Cardiac muscle cell (in vitro differentiated cells and primary cell): ENCODE data around the gene PPIG. TPM values are rescaled to one million over a fixed set of nuclear protein-coding genes. Genes with fewer than 3 reads are reported as not detected.
"Not testable (repeated sequence)": the region's sequence is repeated elsewhere in the genome, so short reads cannot be mapped to it uniquely, and the experiment has no call there.

Experiments
- DNase-seq, 2 donors: peaks; one replicate each; pipeline versions ENCODE4 v3.0.0 to v3.0.0-alpha.2; 2010 to 2017; ENCODE audit warnings: low read depth in 1 of 2, low spot score in 1 of 2
- H3K27ac ChIP-seq: fragments of 200-600 bp; sonication (generic); 2 replicates; pipeline ENCODE4 v1.5.1; 2016
- H3K27me3 ChIP-seq: fragments of 200-600 bp; sonication (generic); 2 replicates; pipeline ENCODE4 v1.6.0; 2016; ENCODE audit warnings: control low read depth
- H3K36me3 ChIP-seq: fragments of 200-600 bp; sonication (generic); 2 replicates; pipeline ENCODE4 v1.5.1; 2016; ENCODE audit warnings: control low read depth
- H3K4me1 ChIP-seq: fragments of 200-600 bp; sonication (generic); 2 replicates; pipeline ENCODE4 v1.8.1; 2017; ENCODE audit warnings: low read depth, mild to moderate bottlenecking, mixed run types
- H3K4me3 ChIP-seq: fragments of 200-600 bp; sonication (generic); 2 replicates; pipeline ENCODE4 v1.5.1; 2016; ENCODE audit warnings: mild to moderate bottlenecking
- H3K9me3 ChIP-seq: fragments of 200-600 bp; sonication (generic); 2 replicates; pipeline ENCODE4 v1.5.1; 2017; ENCODE audit warnings: low read depth, mild to moderate bottlenecking, control low read depth
- polyA plus RNA-seq: library from polyadenylated mRNA; unstranded; fragments of >200 nt; fragmentation: Nextera tagmentation; extraction: Ambion mirVana; gene quantifications from 2 replicates; pipeline ENCODE4 v1.2.1, GENCODE V29; 2016
- total RNA-seq: library from RNA; depleted of rRNA; stranded (reverse); fragments of >200 nt; gene quantifications from 2 replicates; pipeline ENCODE4 v1.2.3, GENCODE V29; 2016
- TF ChIP-seq, protein P1 (sequence below): IDR thresholded peaks from 2 replicates; pipeline ENCODE4 v1.5.1; 2012; ENCODE audit warnings: low read depth, mild to moderate bottlenecking, low read length

The PPIG gene
- total and polyA plus RNA-seq, 2 experiments from 2014 or later: 24.7 to 70.0 TPM

DNA sequence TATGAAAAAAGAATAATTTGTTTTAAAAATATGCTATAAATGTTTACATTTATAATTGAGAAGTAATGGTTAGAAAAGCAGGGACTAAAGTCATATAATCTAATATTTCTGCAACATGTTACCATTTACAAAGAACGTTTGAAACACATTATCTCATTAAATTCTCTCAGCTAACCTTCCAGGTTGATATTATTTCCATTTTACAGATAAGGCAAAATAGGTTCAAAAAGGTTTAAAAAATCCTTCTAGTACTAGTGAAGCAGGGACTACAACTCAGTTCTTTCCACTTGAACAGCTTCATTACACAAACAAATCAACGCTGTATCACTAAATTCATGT is 11.4 kb upstream of the PPIG start:
- H3K36me3 ChIP-seq: peaks cover 6% of the 10 kb centered on the region
- peak overlapping the region; percentile 89 for H3K27ac ChIP-seq
- TF ChIP-seq, protein P1, sequence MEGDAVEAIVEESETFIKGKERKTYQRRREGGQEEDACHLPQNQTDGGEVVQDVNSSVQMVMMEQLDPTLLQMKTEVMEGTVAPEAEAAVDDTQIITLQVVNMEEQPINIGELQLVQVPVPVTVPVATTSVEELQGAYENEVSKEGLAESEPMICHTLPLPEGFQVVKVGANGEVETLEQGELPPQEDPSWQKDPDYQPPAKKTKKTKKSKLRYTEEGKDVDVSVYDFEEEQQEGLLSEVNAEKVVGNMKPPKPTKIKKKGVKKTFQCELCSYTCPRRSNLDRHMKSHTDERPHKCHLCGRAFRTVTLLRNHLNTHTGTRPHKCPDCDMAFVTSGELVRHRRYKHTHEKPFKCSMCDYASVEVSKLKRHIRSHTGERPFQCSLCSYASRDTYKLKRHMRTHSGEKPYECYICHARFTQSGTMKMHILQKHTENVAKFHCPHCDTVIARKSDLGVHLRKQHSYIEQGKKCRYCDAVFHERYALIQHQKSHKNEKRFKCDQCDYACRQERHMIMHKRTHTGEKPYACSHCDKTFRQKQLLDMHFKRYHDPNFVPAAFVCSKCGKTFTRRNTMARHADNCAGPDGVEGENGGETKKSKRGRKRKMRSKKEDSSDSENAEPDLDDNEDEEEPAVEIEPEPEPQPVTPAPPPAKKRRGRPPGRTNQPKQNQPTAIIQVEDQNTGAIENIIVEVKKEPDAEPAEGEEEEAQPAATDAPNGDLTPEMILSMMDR: no peak

DNA sequence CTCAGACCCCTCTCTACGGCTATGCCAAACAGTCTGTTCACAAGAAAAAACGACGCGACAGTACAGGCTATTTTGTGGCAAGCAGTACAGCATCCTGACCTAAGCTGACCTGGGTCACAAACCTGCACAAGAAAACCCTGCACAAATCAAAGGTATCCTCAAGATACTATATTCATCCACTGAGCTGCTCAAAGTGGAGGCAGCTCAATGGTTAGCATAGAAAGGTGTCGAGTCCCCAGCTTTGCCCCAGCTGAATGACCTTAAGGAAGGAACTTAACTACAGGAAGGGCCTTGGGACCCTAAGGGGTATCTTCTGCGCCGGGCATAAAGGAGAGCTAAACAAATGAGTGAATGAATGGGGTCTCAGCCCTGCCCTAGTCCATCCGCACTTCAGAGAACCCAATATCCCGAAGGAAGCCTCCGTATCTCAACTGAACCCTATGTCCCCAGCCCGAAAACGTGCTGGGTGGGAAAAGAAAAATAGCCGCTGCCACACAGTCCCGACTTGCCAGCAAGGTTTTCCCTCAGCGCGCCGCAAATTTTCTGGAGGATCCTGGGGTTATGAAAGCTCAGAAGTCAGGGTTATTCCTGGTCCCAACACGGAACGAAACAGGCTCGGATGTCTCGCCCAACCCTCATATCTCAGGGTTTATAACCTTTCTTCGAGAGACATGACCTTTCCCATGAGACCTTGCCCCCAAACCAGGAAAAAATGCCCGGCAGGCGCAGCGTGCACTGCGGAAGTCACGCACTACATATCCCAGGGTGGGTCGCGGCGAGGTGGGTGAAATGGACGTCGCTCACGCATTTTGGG is 10.8 kb upstream of the PPIG start, which contains the start of gene FASTKD1:
FASTKD1 (minus strand) TSS at position 706 of the 814 bp plus-strand sequence. CDS start 1,836 bp downstream, outside the sequence.
- peak within 1 kb of the TSS; percentile 89 for H3K27ac ChIP-seq
- H3K36me3 ChIP-seq: peaks cover 4% of the 10 kb centered on the region
- H3K27me3 ChIP-seq: no peaks in the 10 kb centered on the region
- DNase-seq: peak; percentile 89 to 93
- TF ChIP-seq, protein P1: no peak
- peaks cover 24% of the 10 kb centered on the region for H3K4me1 ChIP-seq
- H3K9me3 ChIP-seq: no peaks in the 10 kb centered on the region
- H3K4me3 ChIP-seq: peak within 1 kb of the TSS; percentile 49

More for the DNA sequence above, 11.4 kb upstream of the PPIG start:
- Histone ChIP-seq H3K27me3 (no peaks in the 10 kb centered on the region), H3K4me3 (peak overlapping the region; percentile 49), H3K4me1 (peaks cover 24% of the 10 kb centered on the region), H3K9me3 (no peaks in the 10 kb centered on the region)
- DNase-seq: no peak

DNA sequence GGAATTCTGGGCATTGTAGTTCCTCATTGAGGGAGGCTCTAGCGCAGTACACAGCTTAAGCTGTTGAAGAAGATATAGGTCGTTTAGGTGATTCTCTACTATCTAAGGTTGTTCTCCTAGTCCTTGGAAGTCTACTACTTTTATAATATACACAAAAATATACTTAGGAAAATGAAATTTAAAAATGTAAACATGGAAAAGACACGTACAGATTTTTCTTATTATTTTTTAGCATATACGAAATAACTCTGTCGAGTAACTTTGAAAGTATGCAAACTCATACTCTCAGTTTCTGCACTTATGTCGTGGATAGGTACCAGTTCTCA is 10.2 kb upstream of the PPIG start:
- TF ChIP-seq, protein P1: no peak
- Histone ChIP-seq H3K4me3 (peak overlapping the region; percentile 49), H3K4me1 (peaks cover 24% of the 10 kb centered on the region), H3K36me3 (peaks cover 4% of the 10 kb centered on the region), H3K27me3 (peaks cover 5% of the 10 kb centered on the region), H3K9me3 (no peaks in the 10 kb centered on the region), H3K27ac (peak overlapping the region; percentile 89)
- no peak for DNase-seq

DNA sequence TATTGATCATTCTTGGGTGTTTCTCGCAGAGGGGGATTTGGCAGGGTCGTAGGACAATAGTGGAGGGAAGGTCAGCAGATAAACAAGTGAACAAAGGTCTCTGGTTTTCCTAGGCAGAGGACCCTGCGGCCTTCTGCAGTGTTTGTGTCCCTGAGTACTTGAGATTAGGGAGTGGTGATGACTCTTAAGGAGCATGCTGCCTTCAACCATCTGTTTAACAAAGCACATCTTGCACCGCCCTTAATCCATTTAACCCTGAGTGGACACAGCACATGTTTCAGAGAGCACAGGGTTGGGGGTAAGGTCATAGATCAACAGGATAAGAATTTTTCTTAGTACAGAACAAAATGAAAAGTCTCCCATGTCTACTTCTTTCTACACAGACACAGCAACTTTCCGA is 9.6 kb upstream of the PPIG start:
- H3K36me3 ChIP-seq, H3K4me3 ChIP-seq, DNase-seq, H3K27ac ChIP-seq, H3K9me3 ChIP-seq: not testable (repeated sequence)
- Histone ChIP-seq H3K27me3 (peaks cover 11% of the 10 kb centered on the region), H3K4me1 (peaks cover 24% of the 10 kb centered on the region)

DNA sequence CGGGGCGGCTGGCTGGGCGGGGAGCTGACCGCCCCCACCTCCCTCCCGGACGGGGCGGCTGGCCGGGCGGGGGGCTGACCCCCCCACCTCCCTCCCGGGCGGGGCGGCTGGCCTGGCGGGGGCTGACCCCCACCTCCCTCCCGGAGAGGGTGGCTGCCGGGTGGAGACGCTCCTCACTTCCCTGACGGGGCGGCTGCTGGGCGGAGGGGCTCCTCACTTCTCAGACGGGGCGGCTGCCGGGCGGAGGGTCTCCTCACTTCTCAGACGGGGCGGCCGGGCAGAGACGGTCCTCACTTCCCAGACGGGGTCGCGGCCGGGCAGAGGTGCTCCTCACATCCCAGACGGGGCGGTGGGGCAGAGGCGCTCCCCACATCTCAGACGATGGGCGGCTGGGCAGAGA is 8.9 kb upstream of the PPIG start:
- peaks cover 18% of the 10 kb centered on the region for H3K4me1 ChIP-seq
- H3K36me3 ChIP-seq, H3K4me3 ChIP-seq, H3K27ac ChIP-seq, H3K9me3 ChIP-seq, DNase-seq: not testable (repeated sequence)
- peaks cover 13% of the 10 kb centered on the region for H3K27me3 ChIP-seq

DNA sequence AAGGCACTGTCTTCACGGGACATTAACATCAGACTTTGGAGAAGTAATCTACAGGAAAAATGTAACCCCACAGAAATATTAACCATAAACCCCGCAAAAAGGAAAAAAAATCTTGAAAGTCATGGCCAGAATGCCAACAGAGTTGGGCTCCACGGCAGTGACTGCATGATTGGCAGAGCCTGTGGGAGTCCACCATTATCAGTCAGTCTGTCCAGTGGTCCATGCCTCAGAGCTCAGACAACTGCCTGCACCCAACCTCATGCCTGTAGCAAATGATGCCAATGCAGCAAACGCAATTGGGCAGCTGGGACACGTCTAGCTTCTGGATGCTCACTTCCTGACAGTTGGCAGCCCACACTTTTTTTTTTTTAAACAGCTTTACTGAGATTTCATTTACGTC is 5.1 kb upstream of the PPIG start:
- H3K4me1 ChIP-seq: peaks cover 2% of the 10 kb centered on the region
- TF ChIP-seq, protein P1: no peak
- no peak for DNase-seq
- no peaks in the 10 kb centered on the region for H3K36me3 ChIP-seq
- peaks cover 13% of the 10 kb centered on the region for H3K27me3 ChIP-seq
- no peak overlapping the region for H3K27ac ChIP-seq
- no peak overlapping the region for H3K4me3 ChIP-seq
- no peaks in the 10 kb centered on the region for H3K9me3 ChIP-seq

DNA sequence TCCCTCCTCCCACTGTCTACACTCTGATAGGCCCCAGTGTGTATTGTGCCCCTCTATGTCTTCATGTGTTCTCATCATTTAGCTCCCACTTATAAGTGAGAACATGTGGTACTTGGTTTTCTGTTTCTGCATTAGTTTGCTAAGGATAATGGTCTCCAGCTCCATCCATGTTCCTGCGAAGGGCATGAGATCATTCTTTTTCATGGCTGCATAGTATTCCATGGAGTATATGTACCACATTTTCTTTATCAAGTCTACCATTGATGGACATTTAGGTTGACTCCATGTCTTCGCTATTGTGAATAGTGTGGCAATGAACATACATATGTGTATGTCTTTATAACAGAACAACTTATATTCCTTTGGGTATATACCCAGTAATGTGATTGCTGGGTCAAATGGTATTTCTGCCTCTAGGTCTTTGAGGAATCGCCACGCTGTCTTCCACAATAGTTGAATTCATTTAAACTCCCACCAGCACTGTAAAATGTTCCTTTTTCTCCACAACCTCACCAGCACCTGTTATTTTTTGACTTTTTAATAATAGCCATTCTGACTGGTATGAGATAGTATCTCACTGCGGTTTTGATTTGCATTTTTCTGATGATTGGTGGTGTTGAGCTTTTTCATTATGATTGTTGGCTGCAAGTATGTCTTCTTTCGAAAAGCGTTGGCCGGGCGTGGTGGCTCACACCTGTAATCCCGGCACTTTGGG is 1.4 kb upstream of the PPIG start:
- H3K27ac ChIP-seq, H3K36me3 ChIP-seq, H3K9me3 ChIP-seq, H3K4me3 ChIP-seq, DNase-seq: not testable (repeated sequence)
- peaks cover 14% of the 10 kb centered on the region for H3K4me1 ChIP-seq
- peaks cover 13% of the 10 kb centered on the region for H3K27me3 ChIP-seq
